Measurements from ENCODE around the gene SV2C.

The SV2C gene

DNA sequence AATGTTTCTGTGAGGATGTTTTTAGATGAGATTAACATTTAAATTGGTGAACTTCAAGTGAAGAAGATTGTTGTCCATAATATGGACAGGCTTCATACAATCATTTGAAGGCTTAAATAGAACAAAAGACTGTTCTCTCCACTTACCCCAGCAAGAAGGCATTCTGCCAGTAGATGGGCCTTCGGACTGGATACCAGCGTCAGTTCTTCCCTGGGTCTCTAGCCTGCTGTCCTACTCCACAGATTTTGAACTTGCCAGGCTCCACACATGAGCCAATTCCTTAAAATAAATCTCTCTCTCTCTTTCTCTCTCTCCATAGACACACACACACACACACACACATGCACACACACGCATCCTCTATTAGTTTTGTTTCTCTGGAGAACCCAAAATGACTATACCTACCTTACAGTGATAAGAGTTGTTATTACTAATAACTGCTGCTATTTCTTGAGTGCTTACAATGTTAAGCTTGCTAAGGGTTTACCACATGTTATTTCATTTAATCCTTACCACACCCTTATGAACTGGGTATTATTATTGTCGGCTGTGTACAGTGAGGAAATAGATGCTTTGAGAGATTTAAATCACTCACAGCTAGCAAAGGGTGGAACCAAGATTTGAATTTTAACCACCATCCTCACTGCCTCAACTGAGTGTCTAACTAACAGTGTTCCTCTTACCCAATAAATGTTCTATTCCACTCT, 300.1 kb downstream of the SV2C start:
- DNase-seq (ENCODE audit: low read depth in 2 of 2): no peak

DNA sequence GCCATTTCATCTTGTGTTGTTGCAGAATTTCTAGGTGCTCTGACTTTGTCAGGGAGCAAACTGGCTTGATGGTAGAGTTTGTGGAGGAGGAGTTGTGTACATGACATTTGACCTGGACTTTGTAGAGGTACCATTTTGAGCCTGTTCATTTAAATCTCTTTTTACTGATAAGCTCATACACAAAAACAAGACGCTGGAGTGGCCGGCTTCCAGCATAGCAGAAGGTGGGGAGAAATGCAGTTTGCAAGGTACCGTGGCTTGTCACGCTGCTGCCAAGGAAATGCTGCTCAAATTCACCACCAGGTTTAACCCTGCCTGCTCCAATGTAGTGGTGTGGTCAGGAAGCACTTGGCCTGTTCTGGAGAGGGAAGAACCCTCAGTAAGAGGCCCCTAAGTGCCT, 301.0 kb downstream of the SV2C start:
- DNase-seq (ENCODE audit: low read depth in 2 of 2): no peak

DNA sequence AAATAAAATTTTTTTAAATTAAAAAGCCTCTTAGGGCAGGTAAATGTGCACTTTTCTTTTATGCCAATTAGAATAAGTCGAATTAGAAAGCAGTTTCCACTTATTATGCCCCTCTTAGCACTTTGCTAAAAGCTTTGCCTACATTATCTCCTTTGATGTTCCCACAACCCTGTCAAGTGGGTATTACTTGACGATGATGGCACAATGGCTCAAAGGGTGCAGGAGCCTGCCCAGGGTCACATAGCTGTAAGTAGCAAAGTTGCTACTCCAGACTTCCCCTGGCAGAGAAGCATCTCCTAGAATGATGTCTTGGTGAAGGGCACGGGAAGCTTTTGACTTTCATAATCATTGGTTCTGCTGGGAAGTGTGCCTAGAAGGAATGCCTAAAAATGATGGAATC, 301.5 kb downstream of the SV2C start:
- DNase-seq (ENCODE audit: low read depth in 2 of 2): no peak

- no peak for DNase-seq (ENCODE audit: low read depth in 2 of 2)
These were observed 302.4 kb downstream of the SV2C start for GRCh38 chr5:76385540-76385939.

GRCh38 chr5:76386360-76386759, 303.2 kb downstream of the SV2C start:
- no peak for DNase-seq (ENCODE audit: low read depth in 2 of 2)

DNA sequence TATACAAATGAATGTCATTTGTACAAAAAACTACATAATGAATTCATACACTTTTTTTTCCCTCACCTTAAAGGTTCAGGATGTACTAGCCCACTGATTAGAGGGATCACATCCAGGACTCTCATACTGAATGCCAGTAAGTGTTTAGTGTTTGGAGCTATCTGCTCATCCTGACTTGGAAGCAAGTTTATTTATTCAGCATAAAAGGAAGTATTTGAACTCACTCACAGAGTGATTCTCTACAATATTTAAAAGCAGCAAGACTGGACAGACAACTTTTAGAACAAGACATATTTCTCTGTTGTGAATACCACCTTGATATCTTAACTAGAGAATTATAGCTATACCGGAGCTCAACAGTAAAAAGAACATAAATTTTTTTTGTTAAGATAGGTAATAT, 305.1 kb downstream of the SV2C start:
- DNase-seq (ENCODE audit: low read depth in 2 of 2): no peak

DNA sequence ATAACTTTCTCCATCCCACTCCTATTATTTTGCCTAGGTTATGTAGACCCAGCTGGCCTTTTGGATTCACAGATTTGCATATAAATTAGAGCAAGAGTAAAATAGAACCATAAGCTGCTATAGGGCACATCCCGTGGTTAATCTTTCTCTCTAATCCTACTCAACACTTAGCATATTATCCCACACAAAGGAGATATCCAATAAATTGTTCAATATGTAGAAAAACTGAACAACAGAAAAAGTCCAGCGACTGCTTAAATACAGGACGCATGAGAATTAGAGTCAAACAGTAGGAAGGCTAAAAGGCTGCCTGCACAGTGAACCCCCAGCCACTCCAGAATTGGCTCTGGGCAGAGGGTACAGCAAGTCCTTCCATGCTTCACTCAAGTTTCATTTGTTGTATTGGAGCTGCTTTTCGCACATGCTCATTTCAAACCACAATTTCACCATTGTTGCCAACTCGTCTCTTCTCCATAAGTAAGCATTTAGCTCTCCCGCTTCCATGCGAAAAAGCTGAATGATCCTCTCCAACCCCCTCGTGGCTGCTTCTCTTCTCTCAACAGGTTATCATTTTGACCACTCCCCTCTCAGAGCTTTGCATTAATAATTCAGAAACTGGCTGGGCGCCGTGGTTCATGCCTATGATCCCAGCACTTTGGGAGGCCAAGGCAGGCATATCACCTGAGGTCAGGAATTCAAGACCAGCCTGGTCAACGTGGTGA, 305.8 kb downstream of the SV2C start:
- no peak for DNase-seq (ENCODE audit: low read depth in 2 of 2)

GRCh38 chr5:76389513-76390154, 306.5 kb downstream of the SV2C start:
- no peak for DNase-seq (ENCODE audit: low read depth in 2 of 2)

- no peak for DNase-seq (ENCODE audit: low read depth in 2 of 2)
These were observed 307.8 kb downstream of the SV2C start for GRCh38 chr5:76391014-76391413.

DNA sequence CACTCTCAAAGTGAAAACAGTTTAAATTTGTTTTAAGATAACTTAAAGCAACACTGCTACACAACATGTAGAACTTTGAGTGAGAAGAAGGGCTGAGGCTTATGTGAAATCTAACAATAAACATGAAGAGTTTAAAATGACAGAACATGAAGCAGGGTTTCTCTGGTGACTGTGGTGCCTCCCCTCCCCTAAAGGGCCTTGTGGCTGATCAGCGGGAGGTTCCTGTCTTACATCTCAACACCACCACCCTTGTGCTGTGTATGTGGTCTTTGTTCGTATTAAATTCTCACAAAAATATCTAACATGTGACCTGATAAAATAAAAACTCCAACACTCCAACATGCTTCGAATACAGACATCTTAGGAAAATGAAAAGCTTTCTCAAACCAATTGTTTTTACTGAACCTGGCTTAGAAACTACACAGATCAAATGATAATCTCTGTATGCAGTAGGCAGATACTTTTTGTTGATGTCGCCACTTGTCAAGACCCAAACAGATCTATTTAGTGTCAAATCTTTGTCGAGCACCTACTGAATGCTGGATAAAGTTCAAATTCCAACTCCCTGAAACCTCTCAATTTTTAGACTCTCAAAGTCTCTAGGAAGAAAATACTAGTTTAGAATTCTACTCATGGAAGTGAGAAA, 310.0 kb downstream of the SV2C start:
- no peak for DNase-seq (ENCODE audit: low read depth in 2 of 2)

DNA sequence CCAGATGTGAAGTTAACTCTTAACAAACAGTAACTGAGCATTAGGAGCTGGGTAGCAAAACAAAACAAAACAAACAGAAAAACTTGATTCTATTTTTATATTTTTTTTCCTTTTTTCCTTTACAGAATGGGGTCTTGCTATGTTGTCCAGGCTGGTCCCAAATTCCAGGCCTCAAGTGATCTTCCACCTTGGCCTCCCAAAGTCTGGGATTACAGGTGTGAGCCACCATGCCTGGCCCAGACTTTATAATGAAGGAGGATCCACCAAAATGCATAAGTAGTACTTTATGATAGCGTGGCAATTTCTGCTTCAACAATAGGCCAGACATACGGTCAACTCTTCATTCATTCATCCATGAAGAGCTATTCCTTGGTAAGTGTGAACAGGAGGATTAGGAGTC, 314.0 kb downstream of the SV2C start:
- DNase-seq (ENCODE audit: low read depth in 2 of 2): no peak

DNA sequence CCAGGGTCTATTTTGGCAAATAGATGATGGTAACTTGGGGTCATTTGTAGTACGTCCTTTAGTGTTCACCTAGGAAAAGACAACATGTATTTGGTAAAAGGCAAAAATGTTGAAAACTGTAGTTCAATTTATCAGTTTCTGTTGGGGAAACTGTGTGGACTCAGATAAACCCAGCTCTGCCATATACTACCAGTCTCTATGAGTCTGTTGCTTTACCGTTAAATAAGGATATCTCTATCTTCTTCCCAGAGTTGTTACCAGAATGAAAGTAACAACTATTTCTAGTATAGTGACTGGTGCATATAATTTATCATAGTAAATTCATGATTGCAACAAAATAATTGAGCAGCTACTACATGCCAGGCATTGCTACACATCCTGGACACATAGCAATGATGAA, 316.1 kb downstream of the SV2C start:
- no peak for DNase-seq (ENCODE audit: low read depth in 2 of 2)

- no peak for DNase-seq (ENCODE audit: low read depth in 2 of 2)
These were observed 317.3 kb downstream of the SV2C start for GRCh38 chr5:76400466-76400865.

GRCh38 chr5:76401801-76402250, 318.6 kb downstream of the SV2C start:
- no peak for DNase-seq (ENCODE audit: low read depth in 2 of 2)

DNA sequence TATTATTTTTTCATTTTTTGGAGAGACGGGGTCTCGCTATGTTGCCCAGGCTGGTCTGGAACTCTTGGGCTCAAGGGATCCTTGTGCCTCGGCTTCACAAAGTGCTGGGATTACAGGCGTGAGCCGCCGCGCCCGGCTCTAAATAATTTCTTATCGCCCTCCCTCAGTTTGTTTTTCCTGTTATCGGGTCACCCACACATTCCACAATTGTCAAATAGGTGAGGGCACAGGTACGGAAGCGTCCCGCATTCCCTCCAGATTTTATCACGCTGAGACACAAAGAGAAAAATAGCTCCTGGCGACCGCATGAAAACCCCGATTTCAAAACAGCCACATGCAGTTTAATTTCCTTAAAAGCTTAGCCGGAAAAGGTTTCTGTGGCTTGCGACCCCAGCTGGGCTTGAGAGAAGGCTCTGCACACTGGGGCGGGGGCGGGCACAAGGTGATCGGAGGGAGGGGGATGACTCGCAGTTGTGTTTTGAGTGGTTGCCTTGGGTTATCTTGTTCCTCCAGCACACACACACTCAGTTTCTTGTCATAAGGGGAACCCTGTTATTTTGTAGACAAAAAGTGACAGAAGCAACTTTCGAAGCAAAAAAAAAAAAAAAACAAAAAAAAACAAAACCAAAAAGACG, 319.2 kb downstream of the SV2C start:
- peak; percentile 44 to 56 for DNase-seq (ENCODE audit: low read depth in 2 of 2)

DNA sequence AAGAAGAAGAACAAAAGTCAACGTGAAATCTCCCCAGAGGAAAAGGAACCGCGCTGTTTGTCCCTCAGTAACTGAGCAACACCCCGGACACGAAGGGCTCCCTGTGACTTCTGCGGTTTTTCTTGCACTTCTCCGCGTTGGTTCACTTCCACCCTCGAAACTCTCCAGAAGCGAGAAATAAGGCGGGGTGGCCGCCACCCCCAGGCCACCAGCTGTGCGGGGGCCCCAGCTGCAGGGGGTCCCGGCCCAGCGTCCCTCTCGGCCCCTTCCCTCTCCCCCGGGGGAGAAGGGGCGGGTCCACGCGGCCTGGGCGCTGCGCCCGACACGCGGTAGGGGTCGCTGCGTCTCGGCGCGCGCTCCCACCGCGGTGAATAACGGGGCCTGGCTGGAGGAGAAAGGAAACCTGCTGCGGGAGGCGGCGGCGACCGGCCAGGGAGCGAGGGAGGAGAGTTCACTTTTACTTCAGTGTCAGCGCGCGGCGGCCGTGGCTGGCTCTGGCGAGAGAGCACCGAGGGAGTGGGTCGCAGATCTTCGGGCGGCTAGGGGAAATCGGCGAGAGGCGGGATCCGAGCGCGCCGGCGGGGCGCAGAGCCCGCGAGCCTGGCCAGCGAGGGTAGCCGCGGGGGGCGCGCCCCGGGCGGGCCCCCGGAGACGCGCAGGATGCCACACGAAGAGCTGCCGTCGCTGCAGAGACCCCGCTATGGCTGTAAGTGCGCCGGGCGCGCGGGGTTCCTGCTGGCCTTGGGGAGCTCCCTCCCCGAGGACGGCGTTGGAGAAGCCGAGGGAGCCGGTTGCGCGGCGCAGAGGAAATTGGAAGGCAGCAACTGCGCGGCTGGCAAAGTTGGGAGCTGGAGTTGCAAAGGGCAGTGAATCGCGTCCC, 319.9 kb downstream of the SV2C start, which contains the start of gene IQGAP2:
Gene IQGAP2 (plus strand): TSS at position 400 of the 880 bp plus-strand sequence. CDS start 261 bp downstream, at position 661.
- peak; percentile 64 to 69 for DNase-seq (ENCODE audit: low read depth in 2 of 2)
